ENCODE data around the gene EXOSC7. TPM values are rescaled to one million over a fixed set of nuclear protein-coding genes. Genes with fewer than 3 reads are reported as not detected.

Gene EXOSC7
- total and polyA plus RNA-seq, 2 donors (not counting 3 experiments of a cell fraction or from before 2014, with no cell fraction given): 44.5 to 53.8 TPM

DNA sequence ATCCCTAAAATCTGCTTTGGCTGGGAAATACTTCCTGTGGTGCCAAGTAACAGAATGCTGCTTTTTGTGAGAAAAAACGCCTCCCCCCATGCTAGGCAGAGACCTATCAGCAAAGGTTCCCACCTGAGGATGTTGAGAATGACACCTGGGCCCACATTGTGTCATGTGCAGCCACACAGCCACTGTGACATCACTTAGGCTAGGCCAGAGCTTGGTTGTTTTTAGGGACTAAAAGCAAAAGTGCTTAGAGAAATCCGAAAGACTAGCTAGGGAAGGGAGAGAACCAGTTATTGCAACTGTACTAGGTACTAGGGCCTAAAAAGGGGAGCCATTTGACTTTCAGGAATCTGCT, 6.2 kb upstream of the EXOSC7 start:
- Histone ChIP-seq H3K27me3 (ENCODE audit: control insufficient read depth in 2 of 2, insufficient read depth in 2 of 2, low read length in 2 of 2) (no peaks in the 10 kb centered on the region), H3K9ac (replicated peaks; ENCODE audit: extremely low read depth, insufficient read depth, low read length) (no peak overlapping the region), H2AFZ (ENCODE audit: low read depth, low read length) (no peak overlapping the region), H3K4me3 (replicated peaks in 1 of 3; ENCODE audit: insufficient read depth in 1 of 3, low read depth in 1 of 3, low read length in 3 of 3) (no peak overlapping the region), H3K9me1 (replicated peaks; ENCODE audit: control insufficient read depth, extremely low read depth, insufficient read depth, low read length) (no peaks in the 10 kb centered on the region), H3K4me1 (ENCODE audit: control insufficient read depth, extremely low read depth, insufficient read depth, low read length) (peaks cover 5% of the 10 kb centered on the region), H3K4me2 (ENCODE audit: insufficient read depth, low read length) (no peak overlapping the region), H3K36me3 (ENCODE audit: control insufficient read depth in 2 of 2, extremely low read depth in 1 of 2, insufficient read depth in 2 of 2, low read length in 2 of 2) (no peaks in the 10 kb centered on the region), H3K79me2 (ENCODE audit: control insufficient read depth, insufficient read depth, low read length) (peaks cover 35% of the 10 kb centered on the region), H3K9me3 (replicated peaks; ENCODE audit: control insufficient read depth, insufficient read depth, low read length) (no peaks in the 10 kb centered on the region), H3K27ac (ENCODE audit: insufficient read depth, low read depth, low read length) (no peak overlapping the region), H4K20me1 (replicated peaks; ENCODE audit: control insufficient read depth, extremely low read depth, insufficient read depth, low read length) (no peaks in the 10 kb centered on the region)
- ChIA-PET CTCF (no interaction called here), POLR2A (no interaction called here)
- intact Hi-C loops (cut with micrococcal nuclease) (no loop called here), dilution Hi-C loops (cut with MboI; ENCODE audit: extremely low pct_ligation_motif_present, low sequenced_read_pairs) (no loop called here)
- FAIRE-seq: no peak
- BruUV-seq (replicated peaks): no TSS peak
- TF ChIP-seq MYC (IDR thresholded peaks at IDR 0.05; ENCODE audit: low read depth, low read length): no peak
- TF ChIP-seq JUN (IDR thresholded peaks at IDR 0.05; ENCODE audit: borderline replicate concordance, insufficient read depth, insufficient read length, low read depth): no peak
- TF ChIP-seq EZH2 (IDR thresholded peaks at IDR 0.05; ENCODE audit: borderline replicate concordance, low read depth, low read length, severe bottlenecking): no peak
- no peak for TF ChIP-seq POLR2A (IDR thresholded peaks at IDR 0.05; ENCODE audit: low read depth, low read length)
- TF ChIP-seq, protein P1, sequence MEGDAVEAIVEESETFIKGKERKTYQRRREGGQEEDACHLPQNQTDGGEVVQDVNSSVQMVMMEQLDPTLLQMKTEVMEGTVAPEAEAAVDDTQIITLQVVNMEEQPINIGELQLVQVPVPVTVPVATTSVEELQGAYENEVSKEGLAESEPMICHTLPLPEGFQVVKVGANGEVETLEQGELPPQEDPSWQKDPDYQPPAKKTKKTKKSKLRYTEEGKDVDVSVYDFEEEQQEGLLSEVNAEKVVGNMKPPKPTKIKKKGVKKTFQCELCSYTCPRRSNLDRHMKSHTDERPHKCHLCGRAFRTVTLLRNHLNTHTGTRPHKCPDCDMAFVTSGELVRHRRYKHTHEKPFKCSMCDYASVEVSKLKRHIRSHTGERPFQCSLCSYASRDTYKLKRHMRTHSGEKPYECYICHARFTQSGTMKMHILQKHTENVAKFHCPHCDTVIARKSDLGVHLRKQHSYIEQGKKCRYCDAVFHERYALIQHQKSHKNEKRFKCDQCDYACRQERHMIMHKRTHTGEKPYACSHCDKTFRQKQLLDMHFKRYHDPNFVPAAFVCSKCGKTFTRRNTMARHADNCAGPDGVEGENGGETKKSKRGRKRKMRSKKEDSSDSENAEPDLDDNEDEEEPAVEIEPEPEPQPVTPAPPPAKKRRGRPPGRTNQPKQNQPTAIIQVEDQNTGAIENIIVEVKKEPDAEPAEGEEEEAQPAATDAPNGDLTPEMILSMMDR (IDR thresholded peaks at IDR 0.05; ENCODE audit: extremely low read depth in 1 of 2, insufficient read depth in 1 of 2, low read depth in 1 of 2, low read length in 2 of 2): no peak
- TF ChIP-seq, protein P2, sequence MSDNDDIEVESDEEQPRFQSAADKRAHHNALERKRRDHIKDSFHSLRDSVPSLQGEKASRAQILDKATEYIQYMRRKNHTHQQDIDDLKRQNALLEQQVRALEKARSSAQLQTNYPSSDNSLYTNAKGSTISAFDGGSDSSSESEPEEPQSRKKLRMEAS (IDR thresholded peaks at IDR 0.05; ENCODE audit: insufficient read depth, insufficient read length): no peak
- no peak for TF ChIP-seq POLR2AphosphoS5 (IDR thresholded peaks at IDR 0.05; ENCODE audit: insufficient read depth, low read depth, low read length)
- no peak for TF ChIP-seq GATA2 (IDR thresholded peaks at IDR 0.05; ENCODE audit: insufficient read depth, insufficient read length, low read depth, low read length)
- no peak for TF ChIP-seq FOS (IDR thresholded peaks at IDR 0.05; ENCODE audit: borderline replicate concordance, insufficient read depth, low read length)
- no peak for DNase-seq (ENCODE audit: low read depth, low spot score)

All from endothelial cell of umbilical vein (primary cell).